KOPT-K1 (cell line): ENCODE measurements around the gene SPIN1.
A peak's percentile ranks its signal among the peaks of the same experiment; 100 is the strongest.

Source experiments
- H3K27ac ChIP-seq: fragments of 200-600 bp; sonication (generic); 2 replicates; pipeline ENCODE4 v1.5.1; 2016; ENCODE audit warnings: antibody characterized with exemption, mild to moderate bottlenecking, low read depth, low read length; ENCODE audit not compliant: poor library complexity, severe bottlenecking
- H3K36me3 ChIP-seq: fragments of 200-600 bp; sonication (generic); 2 replicates; pipeline ENCODE4 v1.5.1; 2017; ENCODE audit warnings: antibody characterized with exemption, mild to moderate bottlenecking, low read length, moderate library complexity; ENCODE audit not compliant: insufficient read depth
- H3K9me3 ChIP-seq: fragments of 200-600 bp; sonication (generic); 2 replicates; pipeline ENCODE4 v1.5.1; 2017; ENCODE audit warnings: antibody characterized with exemption, low read length, mild to moderate bottlenecking; ENCODE audit not compliant: insufficient read depth, poor library complexity, severe bottlenecking

SPIN1 gene

DNA sequence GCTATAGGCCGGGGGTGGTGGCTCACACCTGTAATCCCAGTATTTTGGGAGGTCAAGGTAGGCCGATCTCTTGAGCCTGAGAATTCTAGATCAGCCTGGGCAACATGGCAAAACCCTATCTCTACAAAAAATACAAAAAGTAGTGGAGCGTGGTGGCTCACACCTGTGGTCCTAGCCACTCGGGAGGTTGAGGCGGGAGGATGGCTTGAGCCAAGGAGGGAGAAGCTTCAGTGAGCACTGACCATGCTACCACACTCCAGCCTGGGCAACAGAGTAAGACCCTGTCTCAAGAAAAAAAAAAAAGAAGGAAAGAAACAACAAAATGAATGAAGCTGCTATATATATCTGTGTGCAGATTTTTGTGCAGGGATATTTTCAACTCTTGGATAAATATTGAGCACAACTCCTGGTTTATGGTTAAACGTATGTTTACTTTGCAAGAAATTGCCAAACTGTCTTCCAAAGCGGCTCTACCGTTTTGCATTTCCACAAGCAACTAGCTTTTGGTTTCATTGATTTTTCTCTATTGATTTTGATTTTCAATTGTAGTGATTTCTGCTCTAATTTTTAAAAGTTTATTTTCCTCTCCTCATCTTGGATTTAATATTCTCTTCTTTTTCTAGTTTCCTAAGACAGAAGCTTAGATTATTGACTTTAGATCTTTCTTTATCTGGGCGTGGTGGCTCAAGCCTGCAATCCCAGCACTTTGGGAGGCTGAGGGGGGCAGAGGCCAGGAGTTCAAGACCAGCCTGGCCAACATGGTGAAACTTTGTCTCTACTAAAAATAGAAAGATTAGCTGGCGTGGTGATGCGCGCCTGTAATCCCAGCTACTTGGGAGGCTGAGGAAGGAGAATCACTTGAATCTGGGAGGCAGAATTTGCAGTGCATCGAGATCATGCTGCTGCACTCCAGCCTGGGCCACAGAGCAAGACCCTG, 49.2 kb downstream of the SPIN1 start:
- H3K36me3 ChIP-seq = peaks cover 38% of the 10 kb centered on the region
- H3K27ac ChIP-seq = no peak overlapping the region
- H3K9me3 ChIP-seq = no peaks in the 10 kb centered on the region

GRCh38 chr9:88438811-88439210, 50.6 kb downstream of the SPIN1 start:
- Histone ChIP-seq H3K9me3 (no peaks in the 10 kb centered on the region), H3K27ac (no peak overlapping the region), H3K36me3 (peaks cover 25% of the 10 kb centered on the region)

DNA sequence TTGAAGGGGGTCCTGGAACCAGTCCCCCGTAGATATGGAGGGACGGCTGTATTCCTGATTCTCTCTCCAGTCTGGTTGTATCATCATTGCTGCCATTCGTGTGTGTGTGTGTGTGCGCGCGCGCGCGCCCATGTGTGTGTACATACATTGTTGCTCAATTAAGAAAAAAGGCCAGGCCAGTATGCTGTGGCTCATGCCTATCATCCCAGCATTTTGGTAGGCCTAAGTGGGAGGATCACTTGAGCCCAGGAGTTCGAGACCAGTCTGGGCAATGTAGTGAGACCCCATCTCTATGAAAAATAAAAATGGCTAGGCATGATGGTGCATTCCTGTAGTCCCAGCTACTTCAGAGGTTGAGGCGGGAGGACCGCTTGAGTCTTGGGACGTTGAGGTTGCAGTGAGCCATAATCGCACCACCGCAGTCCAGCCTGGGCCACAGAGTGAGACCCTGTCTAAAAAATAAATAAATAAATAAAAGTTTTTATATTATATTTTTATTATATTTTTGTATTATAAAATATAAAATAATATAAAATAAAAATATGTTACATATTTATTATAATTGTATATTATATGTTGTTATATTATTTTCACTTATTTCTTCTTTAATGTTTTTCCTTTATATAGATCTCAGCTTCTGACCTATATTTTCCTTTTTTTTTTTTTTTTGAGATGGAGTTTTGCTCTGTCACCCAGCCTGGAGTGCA, 53.2 kb downstream of the SPIN1 start:
- no peak overlapping the region for H3K27ac ChIP-seq
- H3K9me3 ChIP-seq = no peaks in the 10 kb centered on the region
- H3K36me3 ChIP-seq = peaks cover 9% of the 10 kb centered on the region; the same call in 1 of the 2 replicates

DNA sequence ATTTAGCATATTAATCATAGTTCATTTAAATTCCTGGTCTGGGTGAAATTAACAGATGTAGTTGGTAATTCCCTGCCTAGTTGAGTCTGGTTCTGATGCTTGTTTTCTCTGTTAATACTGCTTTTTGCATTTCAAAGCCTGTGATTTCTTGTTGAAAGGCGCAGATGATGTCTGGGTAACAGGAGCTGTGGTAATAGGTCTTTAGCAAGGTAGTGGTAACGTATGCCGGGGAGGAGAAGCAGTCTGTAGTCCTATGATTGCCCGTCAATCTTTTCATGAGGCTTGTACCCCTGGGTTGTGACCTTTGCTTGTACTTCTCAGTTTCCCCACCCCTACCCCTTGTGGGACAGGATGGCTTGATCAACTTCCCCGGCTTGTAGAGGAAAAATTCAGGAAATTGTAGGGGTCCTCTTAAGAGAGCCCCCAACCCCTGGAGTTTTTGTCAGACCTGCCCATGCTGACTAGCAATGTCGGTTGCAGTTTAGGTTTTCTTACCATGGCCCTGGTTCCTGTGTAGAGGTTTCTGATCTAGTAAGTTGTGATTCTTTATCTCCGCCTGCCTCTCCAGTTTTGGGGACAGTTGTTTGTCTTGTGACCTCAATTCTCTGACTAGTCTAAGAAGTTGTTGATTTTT, 55.4 kb downstream of the SPIN1 start:
- Histone ChIP-seq H3K9me3 (no peaks in the 10 kb centered on the region), H3K27ac (no peak overlapping the region), H3K36me3 (peaks cover 3% of the 10 kb centered on the region; the same call in 1 of the 2 replicates)

GRCh38 chr9:88446728-88447127, 58.5 kb downstream of the SPIN1 start:
- Histone ChIP-seq H3K36me3 (peaks cover 24% of the 10 kb centered on the region), H3K9me3 (no peaks in the 10 kb centered on the region), H3K27ac (no peak overlapping the region)

DNA sequence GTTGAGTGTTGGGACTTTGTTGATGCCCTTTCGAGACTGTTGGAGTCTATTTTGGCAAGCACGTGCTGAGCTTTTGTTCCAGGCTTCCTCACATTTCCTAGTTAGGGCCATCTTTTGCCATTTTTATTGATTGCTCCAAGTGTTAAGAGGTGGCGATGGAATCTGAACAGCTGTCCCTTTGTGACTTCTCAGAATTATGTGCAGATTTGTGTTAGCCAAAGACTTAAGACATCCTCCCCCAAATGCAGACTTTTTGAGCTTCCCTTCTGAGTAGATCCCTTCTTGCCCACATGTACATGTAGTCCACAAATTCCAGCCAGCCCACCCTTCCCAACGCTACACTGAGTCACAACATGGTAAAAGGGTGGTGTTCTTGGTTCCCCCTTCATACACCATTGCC, 59.2 kb downstream of the SPIN1 start:
- no peak overlapping the region for H3K27ac ChIP-seq
- peaks cover 24% of the 10 kb centered on the region for H3K36me3 ChIP-seq
- no peaks in the 10 kb centered on the region for H3K9me3 ChIP-seq

- Histone ChIP-seq H3K36me3 (peaks cover 42% of the 10 kb centered on the region), H3K9me3 (no peaks in the 10 kb centered on the region), H3K27ac (no peak overlapping the region)
Measured at GRCh38 chr9:88451160-88451559, 62.9 kb downstream of the SPIN1 start.

DNA sequence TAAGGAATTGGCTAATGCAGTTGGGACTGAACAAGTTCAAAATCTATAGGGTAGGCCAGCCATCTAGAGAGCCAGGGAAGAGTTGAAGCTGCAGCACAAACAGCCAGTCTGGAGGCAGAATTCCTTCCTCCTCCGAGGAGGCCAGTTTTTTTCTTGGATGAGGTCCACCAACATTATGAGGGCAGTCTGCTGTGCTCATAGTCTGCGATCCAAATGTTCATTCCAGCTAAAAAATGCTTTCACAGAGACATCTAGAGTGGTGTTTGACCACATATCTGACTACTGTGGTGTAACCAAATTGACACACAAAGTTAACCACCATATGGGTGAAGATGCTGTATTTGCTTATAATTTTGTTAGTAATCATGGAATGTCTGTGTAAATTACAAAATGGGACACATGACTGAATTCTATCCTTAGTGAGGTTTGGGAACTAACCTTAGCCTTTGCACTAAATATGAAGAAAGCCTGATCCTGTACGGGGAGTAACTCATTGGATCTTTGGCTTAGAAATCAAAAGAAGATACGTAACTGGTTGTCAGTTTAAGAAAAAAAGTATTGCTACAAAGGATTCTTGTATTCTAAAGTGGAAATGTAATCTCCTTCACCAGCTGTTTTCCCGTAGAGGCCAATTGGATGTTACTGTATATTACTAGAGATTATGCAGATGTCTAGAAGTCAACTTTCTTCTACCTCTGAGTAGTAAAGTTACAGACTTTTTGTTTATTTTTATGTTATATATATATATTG, 70.6 kb downstream of the SPIN1 start:
- no peak overlapping the region for H3K27ac ChIP-seq
- H3K36me3 ChIP-seq = peaks cover 46% of the 10 kb centered on the region

DNA sequence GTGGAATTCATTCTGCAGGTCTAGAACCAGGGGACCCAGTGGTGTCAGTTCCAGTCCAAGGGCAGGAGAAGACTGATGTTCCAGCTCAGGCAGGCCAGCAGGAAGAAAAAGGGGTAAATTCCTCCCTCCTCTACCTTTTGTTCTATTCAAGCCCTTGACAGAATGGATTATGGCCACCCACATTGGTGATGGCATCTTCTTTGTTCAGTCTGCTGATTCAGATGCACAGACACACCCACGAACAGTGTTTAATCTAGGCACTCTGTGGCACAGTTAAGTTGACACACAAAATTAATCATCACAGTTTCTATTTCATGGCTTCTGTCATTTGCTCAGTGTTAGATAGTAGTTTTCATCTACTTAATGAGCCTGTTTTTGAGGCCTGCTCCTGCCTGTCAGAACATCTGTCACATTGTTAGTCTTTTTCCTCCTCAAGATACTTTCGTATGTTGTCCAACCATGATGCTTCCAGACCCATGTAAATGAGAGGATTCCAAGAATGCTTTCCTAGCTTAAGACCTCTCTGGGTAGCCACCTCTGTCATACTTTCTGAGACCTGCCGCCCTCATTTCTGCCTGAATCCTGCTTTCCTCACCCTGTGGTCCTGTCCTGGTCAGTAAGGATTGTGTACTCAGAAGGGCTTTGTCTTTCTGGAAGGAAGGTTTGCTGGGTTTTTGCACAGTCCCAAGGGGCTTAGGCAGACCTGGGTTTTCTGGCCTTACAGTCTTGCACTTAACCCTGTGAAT, 72.5 kb downstream of the SPIN1 start:
- peaks cover 57% of the 10 kb centered on the region for H3K36me3 ChIP-seq
- no peak overlapping the region for H3K27ac ChIP-seq

More for the DNA sequence above, 70.6 kb downstream of the SPIN1 start:
- H3K9me3 ChIP-seq = no peaks in the 10 kb centered on the region

DNA sequence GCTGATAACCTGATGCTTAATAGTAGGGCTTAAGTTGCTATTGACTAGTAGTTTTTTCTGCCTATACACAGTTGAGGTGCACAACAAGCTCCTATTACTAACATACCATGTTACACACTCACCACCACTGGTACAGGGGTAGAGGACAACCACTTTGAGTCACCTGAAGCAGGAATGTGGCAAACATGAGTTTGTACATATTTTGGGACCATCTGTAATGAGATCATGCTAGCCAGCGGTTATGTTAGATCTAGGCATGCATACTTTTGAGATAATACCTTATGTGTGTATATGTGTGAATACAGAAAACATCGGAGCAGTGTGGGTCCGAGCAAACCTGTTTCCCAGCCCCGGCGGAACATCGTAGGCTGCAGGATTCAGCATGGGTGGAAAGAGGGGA, 73.9 kb downstream of the SPIN1 start:
- Histone ChIP-seq H3K9me3 (no peaks in the 10 kb centered on the region), H3K27ac (no peak overlapping the region), H3K36me3 (peaks cover 45% of the 10 kb centered on the region)

More for the DNA sequence above, 72.5 kb downstream of the SPIN1 start:
- no peaks in the 10 kb centered on the region for H3K9me3 ChIP-seq

- Histone ChIP-seq H3K9me3 (no peaks in the 10 kb centered on the region), H3K36me3 (peaks cover 55% of the 10 kb centered on the region), H3K27ac (no peak overlapping the region)
Measured at GRCh38 chr9:88464851-88465250, 76.6 kb downstream of the SPIN1 start.

DNA sequence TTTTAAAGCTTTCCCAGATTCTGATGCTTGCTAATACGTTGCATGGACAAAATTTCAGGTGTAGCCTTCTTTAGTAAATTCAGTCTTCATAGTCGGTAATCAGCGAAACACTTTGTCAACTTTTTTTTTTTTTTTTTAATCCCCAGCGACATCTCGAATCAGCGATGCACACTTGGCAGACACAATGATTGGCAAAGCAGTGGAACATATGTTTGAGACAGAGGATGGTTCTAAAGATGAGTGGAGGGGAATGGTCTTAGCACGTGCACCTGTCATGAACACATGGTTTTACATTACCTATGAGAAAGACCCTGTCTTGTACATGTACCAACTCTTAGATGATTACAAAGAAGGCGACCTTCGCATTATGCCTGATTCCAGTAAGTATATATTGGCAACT, 80.0 kb downstream of the SPIN1 start:
- Histone ChIP-seq H3K27ac (no peak overlapping the region), H3K36me3 (peaks cover 44% of the 10 kb centered on the region), H3K9me3 (no peaks in the 10 kb centered on the region)

GRCh38 chr9:88476491-88477271, 88.4 kb downstream of the SPIN1 start:
- peak overlapping the region; percentile 34 for H3K27ac ChIP-seq
- no peaks in the 10 kb centered on the region for H3K9me3 ChIP-seq
- H3K36me3 ChIP-seq = peaks cover 42% of the 10 kb centered on the region
